Epidermal melanocyte (primary cell): ENCODE results near the gene GDF15.
"Not testable (repeated sequence)": the region's sequence is repeated elsewhere in the genome, so short reads cannot be mapped to it uniquely, and the experiment has no call there.

Source experiments
- DNase-seq: peaks from one replicate; pipeline ENCODE4 v3.0.0; 2011; ENCODE audit warnings: low spot score; ENCODE audit not compliant: insufficient read length

GDF15 gene

GRCh38 chr19:18385675-18386542, at the start of gene GDF15:
Gene GDF15 (plus strand): TSS chr19:18386158. CDS start chr19:18386190, 32 bp downstream.
- peak; percentile 64 for DNase-seq

GRCh38 chr19:18338541-18338940, 47.4 kb upstream of the GDF15 start:
- DNase-seq = no peak

GRCh38 chr19:18339723-18340122, 46.2 kb upstream of the GDF15 start:
- DNase-seq = no peak

- DNase-seq = peak; percentile 71
Measured at GRCh38 chr19:18340190-18340989, 45.6 kb upstream of the GDF15 start, which contains the start of gene PGPEP1. Gene PGPEP1 (plus strand): TSS chr19:18340598. CDS start chr19:18340682, 84 bp downstream.

- no peak for DNase-seq
Measured at GRCh38 chr19:18340990-18341868, 44.7 kb upstream of the GDF15 start.

- no peak for DNase-seq
Measured at GRCh38 chr19:18342090-18342632, 43.8 kb upstream of the GDF15 start.

GRCh38 chr19:18344582-18344950, 41.4 kb upstream of the GDF15 start:
- DNase-seq = no peak

- DNase-seq = no peak
Measured at GRCh38 chr19:18345296-18345695, 40.7 kb upstream of the GDF15 start.

GRCh38 chr19:18346091-18346490, 39.9 kb upstream of the GDF15 start:
- DNase-seq = no peak

- no peak for DNase-seq
Measured at GRCh38 chr19:18348171-18348570, 37.8 kb upstream of the GDF15 start.

GRCh38 chr19:18348818-18349339, 37.1 kb upstream of the GDF15 start:
- DNase-seq = not testable (repeated sequence)

- peak; percentile 73 for DNase-seq
Measured at GRCh38 chr19:18349524-18350128, 36.3 kb upstream of the GDF15 start.

- DNase-seq = no peak
Measured at GRCh38 chr19:18350490-18350889, 35.5 kb upstream of the GDF15 start.

- no peak for DNase-seq
Measured at GRCh38 chr19:18351544-18351943, 34.4 kb upstream of the GDF15 start.

GRCh38 chr19:18353378-18354005, 32.5 kb upstream of the GDF15 start:
- no peak for DNase-seq

GRCh38 chr19:18354743-18355142, 31.2 kb upstream of the GDF15 start:
- not testable (repeated sequence) for DNase-seq

- DNase-seq = no peak
Measured at GRCh38 chr19:18357041-18357440, 28.9 kb upstream of the GDF15 start.

- no peak for DNase-seq
Measured at GRCh38 chr19:18361646-18362045, 24.3 kb upstream of the GDF15 start.

- no peak for DNase-seq
Measured at GRCh38 chr19:18362934-18363542, 22.9 kb upstream of the GDF15 start.
